Spleen (tissue), 7 donors: ENCODE measurements around the gene NUP160.

Experiments used
- CTCF ChIP-seq, 11 experiments: fragments of 200-600 bp in 7 of 11; fragments of 450-650 bp in 4 of 11; sonication (generic) in 4 of 11; IDR thresholded peaks in 8 of 11; conservative IDR thresholded peaks in 3 of 11; 1 replicate in 7 of 11; 2 replicates in 4 of 11; pipeline versions ENCODE4 v1.4.0 to v1.8.0; 2016 to 2021; ENCODE audit warnings: antibody characterized with exemption in 11 of 11, inconsistent platforms in 4 of 11, mild to moderate bottlenecking in 1 of 11
- POLR2A ChIP-seq, 3 donors: fragments of 450-650 bp; IDR thresholded peaks; one replicate each; pipeline ENCODE4 v1.5.1; 2017; ENCODE audit warnings: antibody characterized with exemption in 3 of 3, mild to moderate bottlenecking in 1 of 3
- POLR2AphosphoS5 ChIP-seq, 3 donors: sonication (generic); formaldehyde crosslinking; IDR thresholded peaks; one replicate each; pipeline ENCODE4 v1.5.1; 2017; ENCODE audit warnings: antibody characterized with exemption in 3 of 3
- donor health status: DM: no; HTN: no; CAD: no; lungs with moderate emphysema.
- donor health status: DM: no; HTN: no; CAD: no.
- donor health status: DM: no; HTN: no; CAD: no.

- TF ChIP-seq POLR2A (IDR thresholded peaks at IDR 0.05), result no peak
- TF ChIP-seq POLR2AphosphoS5 (IDR thresholded peaks at IDR 0.05), result no peak
- no peak for TF ChIP-seq CTCF (IDR thresholded peaks at IDR 0.05 in 8 of 11, conservative IDR thresholded peaks at IDR 0.05 in 3 of 11)
These were observed 16.8 kb upstream of the NUP160 start for GRCh38 chr11:47864901-47865300.
